Sigmoid colon (tissue), 7 donors: ENCODE measurements around the gene SUPT20H. TPM values are rescaled to one million over a fixed set of nuclear protein-coding genes. Genes with fewer than 3 reads are reported as not detected.

Experiments
- DNase-seq: peaks from one replicate; pipeline ENCODE4 v3.0.0-alpha.2; 2019
- H3K27ac ChIP-seq, 4 donors: fragments of 200-600 bp; sonication (generic); one replicate each; pipeline ENCODE4 v1.5.1; 2016 to 2019; ENCODE audit warnings: mild to moderate bottlenecking in 1 of 4
- H3K27me3 ChIP-seq, 3 donors: fragments of 200-600 bp; sonication (generic); one replicate each; pipeline ENCODE4 v1.5.1; 2019; ENCODE audit warnings: mild to moderate bottlenecking in 1 of 3
- H3K36me3 ChIP-seq, 4 donors: fragments of 200-600 bp; sonication (generic); one replicate each; pipeline ENCODE4 v1.5.1; 2016 to 2019
- H3K4me1 ChIP-seq, 4 donors: fragments of 200-600 bp; sonication (generic); one replicate each; pipeline ENCODE4 v1.5.1; 2017 to 2019
- H3K4me3 ChIP-seq, 4 donors: fragments of 200-600 bp; sonication (generic); one replicate each; pipeline ENCODE4 v1.5.1; 2017 to 2019; ENCODE audit warnings: mild to moderate bottlenecking in 2 of 4, moderate library complexity in 1 of 4
- H3K9me3 ChIP-seq, 4 donors: fragments of 200-600 bp in 3 of 4; sonication (generic) in 3 of 4; one replicate each; pipeline versions ENCODE4 v1.5.1 to v1.6.1; 2013 to 2019
- EP300 ChIP-seq, 4 donors: sonication (generic); formaldehyde crosslinking; IDR thresholded peaks; one replicate each; pipeline ENCODE4 v1.6.1; 2017; ENCODE audit warnings: antibody characterized with exemption in 4 of 4
- POLR2A ChIP-seq, 2 donors: fragments of 450-650 bp; IDR thresholded peaks; one replicate each; pipeline ENCODE4 v1.6.1; 2016; ENCODE audit warnings: antibody characterized with exemption in 2 of 2, mild to moderate bottlenecking in 2 of 2, moderate library complexity in 2 of 2
- POLR2AphosphoS5 ChIP-seq, 4 donors: sonication (generic); formaldehyde crosslinking; IDR thresholded peaks; one replicate each; pipeline ENCODE4 v1.6.1; 2017; ENCODE audit warnings: antibody characterized with exemption in 4 of 4
- WGBS, 2 donors: extraction: QIAGEN DNeasy Blood & Tissue Kit; methylation state at CpG; one replicate each; pipeline ENCODE4 v1.1.7; 2013; 5-methylcytosine and 5-hydroxymethylcytosine counted together
- intact Hi-C: fragments of 100-400 bp; cut with DNase I; formaldehyde crosslinking; loops from one replicate; pipeline ENCODE4 v1.15.1; 2023
- polyA plus RNA-seq, 3 donors: library from polyadenylated mRNA; stranded (reverse); fragments of 200-250 nt; gene quantifications; one replicate each; pipeline ENCODE4 v1.2.3, GENCODE V29; 2013
- total RNA-seq, 4 donors: library from RNA; depleted of rRNA; stranded (reverse); fragments of >200 nt; gene quantifications; one replicate each; pipeline ENCODE4 v1.1.0, GENCODE V29; 2016
- TF ChIP-seq, protein P1 (sequence below), 4 experiments: fragments of 450-650 bp in 3 of 4; fragments of 200-600 bp in 1 of 4; IDR thresholded peaks; one replicate each; pipeline ENCODE4 v1.5.1; 2016 to 2019; ENCODE audit warnings: antibody characterized with exemption in 4 of 4, mild to moderate bottlenecking in 3 of 4, moderate library complexity in 2 of 4
- donor health status: healthy with polysubstance abuse.
- donor health status: Bipolar disorder and iron deficiency.
- donor health status: healthy.

The SUPT20H gene
- total and polyA plus RNA-seq, 7 donors: 14.3 to 55.8 (median 41.8) TPM

DNA sequence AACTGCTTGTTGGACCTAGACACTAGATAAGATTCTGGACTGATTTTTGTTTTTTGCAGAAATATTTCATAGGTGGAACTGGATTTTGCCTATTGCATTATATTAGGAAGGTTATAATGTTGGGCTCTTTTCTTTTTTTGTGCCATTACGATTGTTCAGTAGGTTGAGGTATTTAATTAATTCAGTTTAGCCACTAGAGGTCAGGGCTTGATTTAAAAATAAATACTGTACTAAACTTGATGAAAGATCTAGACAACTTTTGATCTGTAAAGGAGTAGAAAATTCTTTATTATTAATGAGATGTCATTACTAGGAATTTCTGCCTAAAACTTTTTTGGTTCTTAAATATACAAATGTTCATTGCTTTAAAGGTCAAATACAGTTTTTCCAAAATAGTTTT lies 15.2 kb upstream of the SUPT20H start:
- WGBS, 2 donors: 5 to 11% methylated on average over 1 of the region's 1 CpG
- Histone ChIP-seq H3K27ac (no peak overlapping the region), H3K4me1 (no peaks in the 10 kb centered on the region), H3K9me3 (no peaks in the 10 kb centered on the region), H3K27me3 (no peaks in the 10 kb centered on the region), H3K36me3 (no peaks in the 10 kb centered on the region), H3K4me3 (no peak overlapping the region)
- DNase-seq: no peak
- intact Hi-C loops: loop anchor here (5.0 kb wide), 1 partner anchor 528 kb away; no protein-coding TSS in a partner anchor
- no peak for TF ChIP-seq EP300 (IDR thresholded peaks at IDR 0.05)
- TF ChIP-seq, protein P1, sequence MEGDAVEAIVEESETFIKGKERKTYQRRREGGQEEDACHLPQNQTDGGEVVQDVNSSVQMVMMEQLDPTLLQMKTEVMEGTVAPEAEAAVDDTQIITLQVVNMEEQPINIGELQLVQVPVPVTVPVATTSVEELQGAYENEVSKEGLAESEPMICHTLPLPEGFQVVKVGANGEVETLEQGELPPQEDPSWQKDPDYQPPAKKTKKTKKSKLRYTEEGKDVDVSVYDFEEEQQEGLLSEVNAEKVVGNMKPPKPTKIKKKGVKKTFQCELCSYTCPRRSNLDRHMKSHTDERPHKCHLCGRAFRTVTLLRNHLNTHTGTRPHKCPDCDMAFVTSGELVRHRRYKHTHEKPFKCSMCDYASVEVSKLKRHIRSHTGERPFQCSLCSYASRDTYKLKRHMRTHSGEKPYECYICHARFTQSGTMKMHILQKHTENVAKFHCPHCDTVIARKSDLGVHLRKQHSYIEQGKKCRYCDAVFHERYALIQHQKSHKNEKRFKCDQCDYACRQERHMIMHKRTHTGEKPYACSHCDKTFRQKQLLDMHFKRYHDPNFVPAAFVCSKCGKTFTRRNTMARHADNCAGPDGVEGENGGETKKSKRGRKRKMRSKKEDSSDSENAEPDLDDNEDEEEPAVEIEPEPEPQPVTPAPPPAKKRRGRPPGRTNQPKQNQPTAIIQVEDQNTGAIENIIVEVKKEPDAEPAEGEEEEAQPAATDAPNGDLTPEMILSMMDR (IDR thresholded peaks at IDR 0.05): peak in 3 of 4 experiments; percentile 22 to 48 (median 24)
- no peak for TF ChIP-seq POLR2A (IDR thresholded peaks at IDR 0.05)

DNA sequence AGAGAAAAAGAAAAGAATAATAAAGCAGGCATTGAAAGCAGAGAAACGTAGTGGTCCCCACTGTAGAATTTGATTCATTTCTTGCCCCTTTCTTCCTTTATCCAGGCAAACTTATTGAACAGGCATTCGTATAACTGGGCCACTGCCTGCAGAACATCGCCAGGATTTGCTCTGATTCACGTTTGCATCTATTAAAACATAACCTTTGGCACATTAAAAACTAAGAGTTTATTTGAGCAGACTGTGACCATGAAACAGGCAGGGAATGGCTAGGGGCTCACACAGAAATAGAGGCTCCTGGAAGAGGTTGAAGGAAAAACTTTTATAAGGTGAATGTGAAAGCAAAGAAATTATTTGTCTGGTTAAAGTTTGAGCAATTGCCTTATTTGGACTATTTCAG lies 12.5 kb upstream of the SUPT20H start:
- no peak overlapping the region for H3K27ac ChIP-seq
- no peaks in the 10 kb centered on the region for H3K27me3 ChIP-seq
- H3K4me3 ChIP-seq: no peak overlapping the region
- no peaks in the 10 kb centered on the region for H3K4me1 ChIP-seq
- DNase-seq: no peak
- TF ChIP-seq POLR2A (IDR thresholded peaks at IDR 0.05): no peak
- no peak for TF ChIP-seq EP300 (IDR thresholded peaks at IDR 0.05)
- no peak for TF ChIP-seq POLR2AphosphoS5 (IDR thresholded peaks at IDR 0.05)
- TF ChIP-seq, protein P1 (IDR thresholded peaks at IDR 0.05): no peak
- intact Hi-C loops: loop anchor here (5.0 kb wide), 1 partner anchor 530 kb away; no protein-coding TSS in a partner anchor
- WGBS, 2 donors: 45 to 65% methylated on average over 4 of the region's 4 CpGs
- no peaks in the 10 kb centered on the region for H3K9me3 ChIP-seq
- H3K36me3 ChIP-seq: no peaks in the 10 kb centered on the region

DNA sequence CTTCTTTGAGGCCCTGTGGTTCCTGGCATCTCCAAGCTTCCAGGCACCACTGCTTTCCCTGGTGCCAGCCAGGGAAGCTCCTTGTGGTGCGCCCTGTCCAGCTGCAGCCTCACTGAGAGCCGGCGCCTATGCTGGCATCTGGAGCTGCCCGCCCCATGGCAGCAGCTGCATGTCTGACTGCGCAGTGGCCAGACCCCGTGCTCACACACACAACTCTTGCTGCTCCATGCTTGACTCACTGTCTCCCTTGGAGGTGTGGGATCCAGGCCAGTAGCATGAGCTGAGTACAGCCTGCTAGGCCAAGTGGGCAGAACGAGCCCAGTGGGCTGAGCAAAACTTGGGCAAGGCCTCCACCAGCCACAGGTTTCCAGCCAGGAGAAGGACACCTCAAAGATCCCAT lies 11.5 kb upstream of the SUPT20H start:
- DNase-seq: no peak
- TF ChIP-seq, protein P1 (IDR thresholded peaks at IDR 0.05): no peak
- TF ChIP-seq POLR2AphosphoS5 (IDR thresholded peaks at IDR 0.05): no peak
- TF ChIP-seq POLR2A (IDR thresholded peaks at IDR 0.05): no peak
- TF ChIP-seq EP300 (IDR thresholded peaks at IDR 0.05): no peak
- 91 to 92% methylated on average over 7 of the region's 7 CpGs for WGBS, 2 donors
- no peaks in the 10 kb centered on the region for H3K9me3 ChIP-seq
- H3K27ac ChIP-seq: no peak overlapping the region
- H3K4me3 ChIP-seq: no peak overlapping the region
- H3K4me1 ChIP-seq: no peaks in the 10 kb centered on the region
- intact Hi-C loops: loop anchor here (5.0 kb wide), 1 partner anchor 531 kb away; no protein-coding TSS in a partner anchor
- no peaks in the 10 kb centered on the region for H3K27me3 ChIP-seq
- no peaks in the 10 kb centered on the region for H3K36me3 ChIP-seq

DNA sequence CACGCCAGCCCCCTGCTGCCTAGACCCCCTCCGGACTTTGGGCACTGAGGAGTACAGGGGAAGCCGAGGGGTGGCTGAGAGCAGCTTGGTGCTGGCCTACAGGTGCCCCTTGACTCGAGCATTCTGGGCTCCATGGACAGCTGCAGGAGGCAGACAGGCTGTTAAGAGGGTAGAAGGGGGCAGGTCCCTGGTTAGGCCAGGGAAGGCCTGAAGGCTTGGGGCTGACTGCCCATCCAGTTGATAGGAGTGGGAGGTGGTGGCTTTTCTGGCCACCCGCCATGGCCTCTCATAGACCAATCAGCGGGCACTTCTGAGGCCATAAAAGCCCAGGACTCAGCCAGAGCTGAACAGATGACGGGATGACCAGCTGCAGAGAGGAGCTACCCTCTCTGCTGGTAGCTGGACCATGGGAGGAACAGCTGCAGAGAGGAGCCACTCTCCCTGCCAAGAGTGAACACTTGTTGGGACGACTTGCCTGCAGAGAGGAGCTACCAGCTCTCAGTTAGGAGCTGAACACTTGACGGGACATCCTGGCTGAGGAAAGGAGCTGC lies 10.7 kb upstream of the SUPT20H start:
- Histone ChIP-seq H3K27me3 (no peaks in the 10 kb centered on the region), H3K36me3 (no peaks in the 10 kb centered on the region), H3K4me1 (no peaks in the 10 kb centered on the region), H3K9me3 (no peaks in the 10 kb centered on the region), H3K27ac (no peak overlapping the region), H3K4me3 (no peak overlapping the region)
- no peak for DNase-seq
- intact Hi-C loops: loop anchor here (5.0 kb wide), 1 partner anchor 532 kb away; no protein-coding TSS in a partner anchor
- TF ChIP-seq, protein P1 (IDR thresholded peaks at IDR 0.05): no peak
- WGBS, 2 donors: 73 to 89% methylated on average over 9 of the region's 9 CpGs

DNA sequence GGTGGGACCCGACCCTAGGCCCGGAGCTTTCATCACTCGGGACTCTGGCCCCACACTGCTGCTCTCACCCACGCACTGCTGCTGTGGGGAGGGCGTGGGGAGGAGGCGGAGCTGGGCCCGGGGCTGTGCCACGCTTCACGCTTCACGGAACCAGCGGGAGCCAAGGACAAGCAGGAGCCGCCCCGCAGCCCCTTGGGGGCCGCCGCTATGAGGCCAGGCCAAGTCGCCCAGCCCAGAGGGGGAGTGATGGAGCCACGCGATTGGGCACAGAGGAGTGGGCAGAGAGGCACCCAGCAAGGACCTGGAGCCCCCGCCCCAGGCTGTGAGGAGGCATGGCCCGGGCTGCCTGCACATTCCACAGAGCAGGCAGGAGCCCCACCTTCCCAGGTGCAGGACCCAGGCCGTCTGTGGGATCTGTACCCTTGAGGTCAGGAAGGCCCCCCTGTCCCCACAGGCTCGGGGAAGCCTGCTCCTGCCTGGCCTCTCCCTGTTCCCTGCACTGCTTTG lies 10.2 kb upstream of the SUPT20H start:
- intact Hi-C loops: loop anchor here (5.0 kb wide), 1 partner anchor 533 kb away; no protein-coding TSS in a partner anchor
- H3K9me3 ChIP-seq: no peaks in the 10 kb centered on the region
- WGBS, 2 donors: 77 to 90% methylated on average over 22 of the region's 22 CpGs
- no peaks in the 10 kb centered on the region for H3K27me3 ChIP-seq
- no peak overlapping the region for H3K27ac ChIP-seq
- no peaks in the 10 kb centered on the region for H3K36me3 ChIP-seq
- DNase-seq: no peak
- no peaks in the 10 kb centered on the region for H3K4me1 ChIP-seq
- TF ChIP-seq, protein P1 (IDR thresholded peaks at IDR 0.05): no peak
- no peak for TF ChIP-seq POLR2AphosphoS5 (IDR thresholded peaks at IDR 0.05)
- no peak overlapping the region for H3K4me3 ChIP-seq
